HUES6 (cell line): ENCODE data around the gene WHRN.

Source experiments
- H3K27ac ChIP-seq: 2 replicates; pipeline ENCODE4 v1.7.0; 2013; ENCODE audit warnings: low read depth, mild to moderate bottlenecking, low read length, inconsistent platforms
- H3K27me3 ChIP-seq: 2 replicates; pipeline ENCODE4 v1.6.1; 2013; ENCODE audit warnings: low read length; ENCODE audit not compliant: control insufficient read depth, insufficient read depth
- H3K36me3 ChIP-seq: 2 replicates; pipeline ENCODE4 v1.6.1; 2013; ENCODE audit warnings: low read length; ENCODE audit not compliant: control insufficient read depth, insufficient read depth
- H3K4me1 ChIP-seq: 2 replicates; pipeline ENCODE4 v1.6.1; 2013; ENCODE audit warnings: low read length; ENCODE audit not compliant: control insufficient read depth, insufficient read depth
- H3K4me3 ChIP-seq: 2 replicates; pipeline ENCODE4 v1.5.1; 2013; ENCODE audit warnings: low read depth, low read length
- H3K9ac ChIP-seq: one replicate; pipeline ENCODE4 v1.6.1; 2013; ENCODE audit warnings: mild to moderate bottlenecking, low read length
- H3K9me3 ChIP-seq: 2 replicates; pipeline ENCODE4 v1.6.1; 2013; ENCODE audit warnings: low read depth, low read length; ENCODE audit not compliant: control insufficient read depth, insufficient read depth

The WHRN gene

DNA sequence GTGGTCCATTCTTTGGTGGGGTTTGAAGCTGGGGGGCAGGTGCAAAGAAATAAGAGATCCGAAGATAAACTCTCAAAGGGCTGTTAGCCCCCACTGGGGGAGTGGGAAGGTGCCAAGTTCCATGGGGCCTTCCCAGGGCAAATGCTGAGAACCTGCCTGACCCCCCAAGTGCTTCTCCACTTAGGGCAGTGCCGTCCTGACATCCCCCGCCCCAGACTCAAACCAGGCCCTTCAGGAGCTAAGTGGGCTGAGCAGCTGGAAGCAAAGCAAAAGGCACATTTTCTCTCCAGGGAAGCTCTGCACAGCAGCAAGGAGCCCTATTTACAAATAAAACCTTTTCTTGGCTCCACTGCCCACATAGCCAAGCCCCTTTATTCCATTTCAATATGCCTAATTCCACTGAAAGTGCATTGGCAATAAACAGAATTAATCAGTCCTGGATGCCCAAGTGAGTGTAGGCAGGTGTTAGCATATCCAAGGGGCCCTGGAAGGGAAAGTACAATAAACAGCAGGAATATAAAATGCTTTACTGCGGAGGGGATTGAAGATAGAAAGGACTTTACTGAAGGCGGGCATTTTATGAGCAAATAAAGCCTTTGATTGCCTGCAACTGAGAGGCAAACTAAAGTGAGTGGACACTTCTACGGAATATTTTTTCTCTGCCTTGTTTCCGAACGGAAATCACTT lies 44.6 kb downstream of the WHRN start:
- Histone ChIP-seq H3K27me3 (no peaks in the 10 kb centered on the region), H3K4me3 (no peak overlapping the region), H3K9me3 (no peaks in the 10 kb centered on the region), H3K27ac (no peak overlapping the region), H3K4me1 (peaks cover 3% of the 10 kb centered on the region; the same call in 1 of the 2 replicates), H3K9ac (no peak overlapping the region), H3K36me3 (no peaks in the 10 kb centered on the region)

- Histone ChIP-seq H3K4me3 (no peak overlapping the region), H3K4me1 (peaks cover 3% of the 10 kb centered on the region; the same call in 1 of the 2 replicates), H3K36me3 (no peaks in the 10 kb centered on the region), H3K9ac (no peak overlapping the region), H3K27me3 (no peaks in the 10 kb centered on the region), H3K27ac (no peak overlapping the region), H3K9me3 (no peaks in the 10 kb centered on the region)
These were observed 45.8 kb downstream of the WHRN start for GRCh38 chr9:114459464-114459863.

DNA sequence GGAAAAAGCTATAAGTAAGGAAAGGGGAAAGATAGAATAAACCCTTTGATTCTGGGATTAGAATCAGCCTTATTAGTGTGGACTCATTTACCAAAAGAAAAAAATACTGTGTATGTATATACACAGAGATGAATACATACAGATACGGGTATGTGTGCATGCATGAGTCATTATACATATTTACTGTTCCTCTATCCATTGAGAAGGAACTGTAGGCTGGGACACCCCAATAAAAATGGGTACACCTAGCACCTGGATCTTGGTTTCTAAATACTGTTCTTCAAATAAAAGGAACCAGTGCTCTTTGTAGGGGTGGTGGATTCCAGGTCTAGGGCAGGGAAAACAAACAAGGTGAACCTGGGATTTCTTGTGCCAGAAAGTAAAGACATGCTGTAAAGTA lies 48.3 kb downstream of the WHRN start:
- Histone ChIP-seq H3K4me3 (no peak overlapping the region), H3K9me3 (no peaks in the 10 kb centered on the region), H3K9ac (no peak overlapping the region), H3K36me3 (no peaks in the 10 kb centered on the region), H3K27me3 (no peaks in the 10 kb centered on the region), H3K27ac (no peak overlapping the region), H3K4me1 (peaks cover 3% of the 10 kb centered on the region; the same call in 1 of the 2 replicates)

DNA sequence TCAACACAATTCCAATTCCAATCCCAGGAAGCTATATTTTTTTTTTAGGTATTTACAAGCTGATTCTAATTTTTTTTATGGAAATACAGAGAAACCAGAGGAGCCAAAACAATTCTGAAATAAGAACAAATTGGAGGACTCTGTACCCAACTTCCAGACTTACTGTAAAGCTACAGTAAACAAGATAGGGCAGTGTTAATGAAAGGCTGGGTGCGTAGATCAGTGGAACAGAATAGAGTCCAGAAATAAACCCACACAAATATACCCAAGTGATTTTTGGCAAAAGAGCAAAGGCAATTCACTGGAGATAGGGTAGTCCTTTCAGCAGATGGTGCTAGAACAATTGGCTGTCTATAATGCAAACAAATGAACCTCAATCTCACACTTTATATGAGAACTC lies 50.6 kb downstream of the WHRN start:
- Histone ChIP-seq H3K9me3 (no peaks in the 10 kb centered on the region), H3K4me3 (no peak overlapping the region), H3K36me3 (no peaks in the 10 kb centered on the region), H3K27me3 (no peaks in the 10 kb centered on the region), H3K9ac (no peak overlapping the region), H3K27ac (no peak overlapping the region), H3K4me1 (peaks cover 14% of the 10 kb centered on the region)

- no peak overlapping the region for H3K27ac ChIP-seq
- peaks cover 14% of the 10 kb centered on the region for H3K4me1 ChIP-seq
- no peak overlapping the region for H3K9ac ChIP-seq
- H3K36me3 ChIP-seq: no peaks in the 10 kb centered on the region
- no peaks in the 10 kb centered on the region for H3K9me3 ChIP-seq
- H3K4me3 ChIP-seq: no peak overlapping the region
- no peaks in the 10 kb centered on the region for H3K27me3 ChIP-seq
These were observed 52.8 kb downstream of the WHRN start for GRCh38 chr9:114452219-114453165.

- H3K4me1 ChIP-seq: peaks cover 14% of the 10 kb centered on the region
- no peaks in the 10 kb centered on the region for H3K27me3 ChIP-seq
- no peaks in the 10 kb centered on the region for H3K9me3 ChIP-seq
- no peak overlapping the region for H3K4me3 ChIP-seq
- H3K9ac ChIP-seq: no peak overlapping the region
- H3K27ac ChIP-seq: no peak overlapping the region
- H3K36me3 ChIP-seq: no peaks in the 10 kb centered on the region
These were observed 53.6 kb downstream of the WHRN start for GRCh38 chr9:114451707-114452031.

DNA sequence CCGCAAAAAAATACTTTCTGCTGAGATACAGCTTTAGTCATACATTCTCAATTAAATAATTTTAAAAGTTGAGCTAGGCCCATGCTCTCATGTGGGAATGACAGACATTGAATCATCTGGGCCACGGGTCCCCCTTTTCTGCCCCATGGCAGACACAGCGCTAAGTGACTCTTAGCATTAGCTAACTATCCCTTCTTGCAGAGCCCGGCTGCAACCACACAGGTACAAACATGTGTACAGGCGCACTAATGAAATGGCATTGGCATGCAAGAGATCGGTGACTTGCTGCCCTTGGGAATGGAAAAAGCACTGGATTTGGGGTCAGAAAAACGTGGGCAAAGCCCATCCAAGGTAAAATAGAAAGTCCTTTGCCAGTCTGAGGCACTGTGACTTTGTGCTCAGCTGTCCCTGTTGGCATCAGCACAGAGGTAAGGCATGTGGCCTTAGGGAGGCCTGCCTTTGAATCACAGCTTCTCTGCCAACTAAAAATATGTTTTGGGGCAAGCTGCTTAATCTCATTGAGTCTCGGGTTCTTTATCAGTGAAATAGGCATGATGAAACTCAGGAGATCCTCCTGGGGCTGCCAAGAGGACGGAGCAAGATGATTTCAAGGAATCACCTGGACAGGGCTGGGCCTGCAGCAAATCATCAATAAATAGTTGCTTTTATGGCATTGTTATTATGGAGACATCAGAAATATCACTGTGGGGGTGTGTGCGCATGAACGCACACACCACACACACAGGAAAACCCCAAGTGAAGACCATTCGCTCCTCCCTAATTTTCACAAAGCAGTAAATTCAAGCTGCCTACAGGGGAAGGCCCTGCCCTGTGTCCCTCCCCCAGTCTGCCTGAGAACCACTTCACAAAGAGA lies 54.2 kb downstream of the WHRN start:
- H3K27me3 ChIP-seq: no peaks in the 10 kb centered on the region
- no peaks in the 10 kb centered on the region for H3K9me3 ChIP-seq
- no peak overlapping the region for H3K27ac ChIP-seq
- H3K9ac ChIP-seq: no peak overlapping the region
- no peaks in the 10 kb centered on the region for H3K36me3 ChIP-seq
- H3K4me1 ChIP-seq: peaks cover 14% of the 10 kb centered on the region
- no peak overlapping the region for H3K4me3 ChIP-seq

GRCh38 chr9:114450181-114450580 lies 55.1 kb downstream of the WHRN start:
- H3K9me3 ChIP-seq: no peaks in the 10 kb centered on the region
- H3K4me1 ChIP-seq: peaks cover 14% of the 10 kb centered on the region
- H3K9ac ChIP-seq: no peak overlapping the region
- no peak overlapping the region for H3K4me3 ChIP-seq
- no peaks in the 10 kb centered on the region for H3K27me3 ChIP-seq
- H3K27ac ChIP-seq: no peak overlapping the region
- no peaks in the 10 kb centered on the region for H3K36me3 ChIP-seq

DNA sequence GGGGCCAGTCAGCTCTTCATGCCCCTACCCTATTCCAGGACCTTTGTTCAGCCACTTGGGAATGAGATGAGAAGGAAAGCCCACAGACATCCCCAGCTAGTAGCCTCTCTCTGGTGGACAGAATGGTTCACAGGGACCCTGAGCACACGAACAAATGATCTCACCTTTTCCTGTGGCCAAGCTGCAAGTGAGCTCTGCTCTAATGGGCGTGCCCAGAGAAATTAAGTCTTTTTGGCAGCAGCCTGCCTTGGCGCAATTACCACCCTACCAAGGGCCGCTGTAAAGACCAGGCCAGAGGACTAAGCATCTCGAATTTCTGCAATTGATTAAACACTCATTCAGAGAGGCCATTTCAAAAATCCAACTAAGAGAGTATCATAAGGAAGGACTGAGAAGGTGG lies 56.0 kb downstream of the WHRN start:
- H3K4me3 ChIP-seq: no peak overlapping the region
- H3K36me3 ChIP-seq: no peaks in the 10 kb centered on the region
- H3K4me1 ChIP-seq: peaks cover 14% of the 10 kb centered on the region
- H3K9me3 ChIP-seq: no peaks in the 10 kb centered on the region
- no peaks in the 10 kb centered on the region for H3K27me3 ChIP-seq
- no peak overlapping the region for H3K27ac ChIP-seq
- no peak overlapping the region for H3K9ac ChIP-seq

DNA sequence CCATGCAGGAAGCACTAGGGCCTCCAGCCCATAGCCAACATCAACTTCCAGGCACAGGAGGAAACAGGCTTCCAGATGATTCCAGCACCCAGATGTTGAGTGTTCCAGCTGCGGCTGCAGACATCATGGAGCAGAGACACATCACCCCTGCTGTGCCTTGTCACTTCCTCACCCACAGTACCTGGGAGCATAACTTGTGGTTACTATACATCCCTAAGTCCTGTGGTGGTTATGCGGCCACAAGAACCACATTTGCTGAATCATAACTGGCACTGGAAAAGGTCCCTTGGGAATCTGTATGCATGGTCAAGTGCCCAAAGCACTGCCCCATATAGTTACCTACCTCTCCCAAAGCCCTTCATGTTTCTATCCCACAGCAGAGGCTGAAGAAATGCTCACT lies 56.6 kb downstream of the WHRN start:
- H3K9ac ChIP-seq: no peak overlapping the region
- no peak overlapping the region for H3K27ac ChIP-seq
- H3K4me1 ChIP-seq: peaks cover 14% of the 10 kb centered on the region

More for the DNA sequence above, 56.6 kb downstream of the WHRN start:
- Histone ChIP-seq H3K4me3 (no peak overlapping the region), H3K27me3 (no peaks in the 10 kb centered on the region), H3K36me3 (no peaks in the 10 kb centered on the region), H3K9me3 (no peaks in the 10 kb centered on the region)
